Measurements from ENCODE around the gene TMEM186. TPM values are rescaled to one million over a fixed set of nuclear protein-coding genes. Genes with fewer than 3 reads are reported as not detected.

Gene TMEM186
- total RNA-seq, 2 experiments from 2014 or later: 14.0 to 16.1 TPM

DNA sequence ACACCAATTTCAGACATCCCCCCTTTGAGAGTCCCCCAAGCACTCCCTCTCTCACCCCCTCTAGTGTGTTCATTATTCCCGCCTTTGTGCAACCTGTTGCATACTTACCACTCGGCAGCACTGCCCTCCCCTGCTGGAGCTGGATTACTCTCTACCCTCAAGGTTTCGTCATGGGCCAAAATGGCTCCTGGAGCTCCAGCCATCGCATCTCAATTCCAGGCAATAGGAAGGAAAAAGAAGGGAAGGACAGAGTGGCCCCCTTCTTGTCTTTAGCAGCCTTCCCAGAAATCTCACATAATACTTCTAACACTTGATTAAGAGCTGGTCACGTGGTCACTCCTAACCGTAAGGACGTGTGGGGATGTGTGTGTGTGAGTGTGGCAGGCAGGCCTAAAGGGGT, 20.2 kb downstream of the TMEM186 start:
- Mint-ChIP-seq H3K27ac (no peak overlapping the region), H3K9me3 (ENCODE audit: low read depth) (no peaks in the 10 kb centered on the region), H3K27me3 (no peaks in the 10 kb centered on the region), H3K4me3 (no peak overlapping the region), H3K36me3 (peaks cover 5% of the 10 kb centered on the region), H3K4me1 (no peaks in the 10 kb centered on the region)
- CTCF ChIA-PET: no interaction called here
- ATAC-seq: no peak
- DNase-seq: no peak

DNA sequence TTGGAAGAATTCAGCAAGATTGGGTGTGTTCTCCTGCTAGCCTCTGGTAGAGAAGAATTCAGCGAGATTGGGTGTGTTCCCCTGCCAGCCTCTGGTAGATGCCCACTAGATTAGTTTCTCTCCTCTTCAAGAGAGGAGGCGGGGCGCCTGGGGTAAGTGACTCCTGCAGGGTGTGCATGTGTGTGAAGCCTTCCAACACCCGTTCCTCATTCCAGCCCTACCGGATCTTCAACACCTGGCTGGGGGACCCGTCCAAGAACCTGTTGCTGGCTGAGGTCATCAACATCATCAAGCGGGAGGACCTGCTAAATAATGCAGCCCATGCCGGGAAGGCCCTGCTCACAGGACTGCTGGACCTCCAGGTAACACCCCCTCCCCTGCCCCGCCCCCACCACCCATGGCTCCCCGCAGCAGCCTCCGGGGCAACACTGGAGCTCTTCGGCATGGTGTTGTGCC, 21.3 kb downstream of the TMEM186 start:
- Mint-ChIP-seq H3K9me3 (ENCODE audit: low read depth) (no peaks in the 10 kb centered on the region), H3K36me3 (peaks cover 5% of the 10 kb centered on the region), H3K27me3 (no peaks in the 10 kb centered on the region), H3K4me3 (no peak overlapping the region), H3K4me1 (no peaks in the 10 kb centered on the region), H3K27ac (no peak overlapping the region)
- ATAC-seq: no peak
- CTCF ChIA-PET: no interaction called here
- no peak for DNase-seq

DNA sequence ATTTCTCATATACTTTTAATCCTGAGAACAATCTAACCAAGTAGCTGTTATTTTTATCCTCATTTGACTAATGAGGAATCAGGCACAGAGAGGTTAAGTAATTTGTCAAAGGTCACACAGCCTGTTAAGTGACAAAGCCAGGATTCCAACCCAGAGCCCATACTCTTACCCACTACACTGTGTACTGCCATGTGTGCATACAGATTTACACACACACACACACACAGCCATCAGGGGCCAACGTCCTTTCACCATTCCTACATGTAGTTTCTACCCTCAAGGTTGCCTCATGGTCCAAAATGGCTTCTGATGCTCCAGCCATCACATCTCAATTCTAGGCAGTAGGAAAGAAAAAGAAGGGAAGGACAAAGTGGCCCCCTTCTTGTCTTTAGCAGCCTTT, 22.1 kb downstream of the TMEM186 start:
- DNase-seq (no peak), ATAC-seq (no peak)
- no peak overlapping the region for H3K4me3 Mint-ChIP-seq
- H3K9me3 Mint-ChIP-seq (ENCODE audit: low read depth): no peaks in the 10 kb centered on the region
- H3K27me3 Mint-ChIP-seq: no peaks in the 10 kb centered on the region
- peaks cover 5% of the 10 kb centered on the region for H3K36me3 Mint-ChIP-seq
- no peaks in the 10 kb centered on the region for H3K4me1 Mint-ChIP-seq
- CTCF ChIA-PET: no interaction called here
- no peak overlapping the region for H3K27ac Mint-ChIP-seq

DNA sequence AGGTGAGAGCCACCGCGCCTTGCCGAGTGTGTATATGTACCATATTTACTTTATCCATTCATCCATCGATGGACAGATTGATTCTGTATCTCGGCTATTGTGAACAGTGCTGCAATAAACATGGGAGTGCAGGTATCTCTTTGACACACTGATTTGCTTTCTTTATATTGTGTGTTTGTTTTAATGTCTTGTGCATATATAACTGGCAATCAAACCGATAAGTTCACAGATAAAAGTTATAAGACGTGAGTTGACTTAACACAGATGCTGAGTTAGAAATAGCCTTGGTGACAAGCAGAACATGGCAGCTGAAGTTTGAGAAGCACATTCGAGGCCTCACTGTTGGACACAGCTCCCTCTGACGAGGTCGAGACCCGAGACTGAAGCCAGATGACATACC, 23.2 kb downstream of the TMEM186 start:
- no peaks in the 10 kb centered on the region for H3K27me3 Mint-ChIP-seq
- DNase-seq: no peak
- H3K36me3 Mint-ChIP-seq: peaks cover 5% of the 10 kb centered on the region
- no peaks in the 10 kb centered on the region for H3K9me3 Mint-ChIP-seq (ENCODE audit: low read depth)
- ATAC-seq: no peak
- H3K4me3 Mint-ChIP-seq: no peak overlapping the region
- CTCF ChIA-PET: no interaction called here
- H3K27ac Mint-ChIP-seq: no peak overlapping the region
- H3K4me1 Mint-ChIP-seq: no peaks in the 10 kb centered on the region

DNA sequence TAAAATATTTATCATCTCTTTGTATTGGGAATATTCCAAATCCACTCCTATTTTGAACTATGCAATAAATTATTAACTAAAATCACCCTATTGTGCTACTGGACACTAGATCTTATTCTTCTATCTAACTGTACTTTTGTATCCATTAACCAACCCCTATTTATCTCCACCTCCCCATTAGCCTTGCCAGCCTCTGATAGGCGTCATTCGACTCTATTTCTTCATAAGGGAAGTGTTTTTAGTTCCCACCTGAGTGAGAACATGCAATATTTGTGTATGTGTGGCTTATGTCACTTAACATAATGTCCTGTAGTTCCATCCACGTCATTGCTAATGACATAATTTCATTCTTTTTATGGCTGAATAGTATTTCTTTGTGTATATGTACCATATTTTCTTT, 23.9 kb downstream of the TMEM186 start:
- Mint-ChIP-seq H3K27me3 (no peaks in the 10 kb centered on the region), H3K4me3 (no peak overlapping the region), H3K27ac (no peak overlapping the region), H3K4me1 (no peaks in the 10 kb centered on the region), H3K36me3 (peaks cover 5% of the 10 kb centered on the region), H3K9me3 (ENCODE audit: low read depth) (no peaks in the 10 kb centered on the region)
- no peak for ATAC-seq
- DNase-seq: no peak
- CTCF ChIA-PET: no interaction called here

DNA sequence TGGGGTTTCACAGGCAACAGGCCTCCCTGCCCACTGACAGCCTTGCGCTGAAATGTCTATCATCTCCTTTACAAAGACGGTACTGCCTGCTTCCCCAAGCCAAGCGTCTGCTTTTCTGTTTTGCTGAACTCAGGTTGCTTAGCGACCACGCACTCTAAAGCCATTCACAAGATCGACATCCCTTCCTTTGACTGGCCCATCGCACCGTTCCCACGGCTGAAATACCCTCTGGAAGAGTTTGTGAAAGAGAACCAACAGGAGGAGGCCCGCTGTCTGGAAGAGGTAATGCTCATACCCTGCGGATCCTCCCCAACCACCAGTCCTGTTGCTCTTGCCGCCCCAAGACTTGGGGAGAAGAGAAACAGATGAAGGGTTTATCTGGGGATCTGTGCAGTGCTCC, 28.7 kb downstream of the TMEM186 start:
- H3K4me3 Mint-ChIP-seq: no peak overlapping the region
- no peak for DNase-seq
- no peaks in the 10 kb centered on the region for H3K9me3 Mint-ChIP-seq (ENCODE audit: low read depth)
- CTCF ChIA-PET: no interaction called here
- H3K27ac Mint-ChIP-seq: no peak overlapping the region
- no peaks in the 10 kb centered on the region for H3K27me3 Mint-ChIP-seq
- no peak for ATAC-seq
- H3K4me1 Mint-ChIP-seq: no peaks in the 10 kb centered on the region
- H3K36me3 Mint-ChIP-seq: no peaks in the 10 kb centered on the region

DNA sequence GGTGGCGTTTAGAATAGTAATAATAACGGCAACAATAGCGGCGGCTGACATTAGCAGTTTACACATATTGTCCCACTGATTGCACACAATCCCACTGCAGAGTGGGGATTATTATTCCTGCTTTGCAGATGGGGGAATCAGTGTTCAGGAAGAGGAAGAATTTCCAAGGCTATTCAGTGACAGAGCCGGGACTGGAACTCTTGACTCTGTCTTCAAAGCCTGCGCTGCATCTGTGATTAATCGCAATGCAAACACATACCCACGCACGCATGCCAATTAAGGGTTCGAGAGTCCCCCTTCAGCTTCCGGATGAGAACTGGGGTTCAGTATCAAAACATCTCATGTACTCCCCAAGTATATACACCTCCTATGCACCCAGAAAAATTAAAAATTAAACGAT, 29.2 kb downstream of the TMEM186 start:
- ATAC-seq: no peak
- no peaks in the 10 kb centered on the region for H3K4me1 Mint-ChIP-seq
- CTCF ChIA-PET: no interaction called here
- H3K27me3 Mint-ChIP-seq: no peaks in the 10 kb centered on the region
- no peaks in the 10 kb centered on the region for H3K36me3 Mint-ChIP-seq
- no peak for DNase-seq
- H3K27ac Mint-ChIP-seq: no peak overlapping the region
- no peak overlapping the region for H3K4me3 Mint-ChIP-seq
- no peaks in the 10 kb centered on the region for H3K9me3 Mint-ChIP-seq (ENCODE audit: low read depth)

DNA sequence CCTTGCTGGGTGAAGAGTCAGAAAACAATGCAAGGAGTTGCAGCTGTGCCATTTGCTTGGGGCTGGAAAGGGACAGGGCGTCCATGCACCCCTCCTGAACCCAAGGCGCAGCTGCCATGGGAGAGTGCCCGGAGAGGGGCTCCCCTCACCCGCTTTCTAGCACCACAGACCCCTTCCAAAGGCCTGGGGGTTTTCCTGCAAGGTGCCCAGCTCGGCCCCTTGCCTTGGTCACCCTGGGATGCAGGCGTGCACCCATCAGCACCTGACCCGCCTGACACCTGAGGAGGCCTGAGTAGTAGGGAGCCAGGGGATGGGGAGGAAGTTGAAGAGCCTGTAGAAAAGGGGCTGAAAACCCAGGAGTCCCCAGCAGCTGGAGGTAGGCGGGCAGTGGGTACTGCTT, 30.3 kb downstream of the TMEM186 start:
- CTCF ChIA-PET: no interaction called here
- no peak overlapping the region for H3K27ac Mint-ChIP-seq
- ATAC-seq (no peak), DNase-seq (no peak)
- H3K4me1 Mint-ChIP-seq: no peaks in the 10 kb centered on the region
- H3K9me3 Mint-ChIP-seq (ENCODE audit: low read depth): no peaks in the 10 kb centered on the region
- H3K4me3 Mint-ChIP-seq: no peak overlapping the region
- H3K36me3 Mint-ChIP-seq: no peaks in the 10 kb centered on the region
- no peaks in the 10 kb centered on the region for H3K27me3 Mint-ChIP-seq

DNA sequence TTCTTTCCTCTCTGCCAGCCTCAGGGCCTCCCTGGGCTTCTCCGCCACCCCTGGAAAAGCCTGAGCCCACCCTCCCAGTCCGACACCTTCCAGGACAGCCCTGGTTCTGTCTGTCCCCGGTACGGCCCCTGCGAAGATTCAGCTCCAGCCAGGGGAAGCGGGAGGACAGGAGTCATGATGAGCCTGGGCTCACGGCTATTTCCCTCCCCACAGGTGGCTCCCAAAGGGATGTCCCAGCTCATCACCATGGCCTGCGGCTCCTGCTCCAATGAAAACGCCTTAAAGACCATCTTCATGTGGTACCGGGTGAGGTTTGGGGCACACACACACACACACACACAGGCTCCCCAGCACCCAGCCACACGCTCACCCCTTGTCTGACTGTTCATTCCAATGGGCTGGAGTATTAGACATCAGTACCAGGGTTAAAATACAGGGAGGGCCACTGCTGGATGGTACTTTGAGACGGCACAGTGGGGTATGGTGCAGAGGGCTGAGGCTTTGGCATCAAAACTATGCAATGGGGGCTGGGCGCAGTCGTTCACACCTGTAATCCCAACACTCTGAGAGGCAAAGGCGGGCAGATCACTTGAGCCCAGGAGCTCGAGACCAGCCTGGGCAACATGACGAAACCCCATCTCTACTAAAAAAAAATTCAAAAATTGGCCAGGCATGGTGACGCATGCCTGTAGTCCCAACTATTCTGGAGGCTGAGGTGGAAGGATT, 32.8 kb downstream of the TMEM186 start:
- DNase-seq (no peak), ATAC-seq (no peak)
- Mint-ChIP-seq H3K9me3 (ENCODE audit: low read depth) (no peaks in the 10 kb centered on the region), H3K4me3 (no peak overlapping the region), H3K36me3 (no peaks in the 10 kb centered on the region), H3K4me1 (no peaks in the 10 kb centered on the region), H3K27me3 (no peaks in the 10 kb centered on the region), H3K27ac (no peak overlapping the region)
- CTCF ChIA-PET: no interaction called here

DNA sequence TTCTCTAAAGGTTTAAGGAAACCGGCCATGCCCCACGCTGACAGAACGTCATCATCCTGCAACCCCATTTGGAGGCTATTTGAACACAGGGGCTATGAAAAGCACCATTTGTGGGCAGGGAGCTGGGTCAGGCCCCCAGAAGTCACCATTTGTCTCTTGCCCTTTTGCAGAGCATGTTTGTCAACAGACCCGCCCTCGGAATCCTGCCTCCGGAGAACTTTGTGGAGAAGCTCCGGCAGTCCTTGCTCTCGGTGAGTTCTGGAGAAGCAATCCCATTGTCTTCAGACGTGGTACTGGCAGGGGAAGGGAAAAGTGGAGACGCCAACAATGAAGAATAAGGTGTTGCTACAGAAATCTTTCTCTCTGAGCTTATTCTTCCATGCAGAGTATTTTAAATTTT, 33.5 kb downstream of the TMEM186 start:
- ATAC-seq: no peak
- Mint-ChIP-seq H3K27ac (no peak overlapping the region), H3K9me3 (ENCODE audit: low read depth) (no peaks in the 10 kb centered on the region), H3K4me3 (no peak overlapping the region), H3K4me1 (no peaks in the 10 kb centered on the region), H3K36me3 (no peaks in the 10 kb centered on the region), H3K27me3 (no peaks in the 10 kb centered on the region)
- no peak for DNase-seq
- CTCF ChIA-PET: no interaction called here

DNA sequence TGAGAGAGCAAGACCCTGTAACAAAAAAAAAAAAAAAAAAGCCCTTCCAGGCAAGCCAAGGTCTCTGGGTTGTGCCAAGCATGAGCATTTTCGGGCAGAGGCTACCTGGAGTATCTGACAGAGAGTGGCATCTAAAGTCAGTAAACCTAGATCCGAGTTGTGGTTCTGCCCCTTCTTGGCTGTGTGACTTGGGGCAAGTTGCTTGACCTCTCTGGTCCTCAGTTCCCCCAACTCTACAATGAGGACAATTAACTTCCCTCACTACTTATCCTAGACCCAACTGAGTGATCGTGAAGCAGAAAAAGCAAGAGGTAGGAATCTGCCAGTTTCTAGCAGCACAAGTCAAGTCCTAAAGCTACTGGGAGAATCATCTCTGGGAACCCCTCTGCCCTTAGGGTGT, 34.4 kb downstream of the TMEM186 start:
- Mint-ChIP-seq H3K27me3 (no peaks in the 10 kb centered on the region), H3K27ac (no peak overlapping the region), H3K4me1 (no peaks in the 10 kb centered on the region), H3K4me3 (no peak overlapping the region), H3K9me3 (ENCODE audit: low read depth) (no peaks in the 10 kb centered on the region), H3K36me3 (no peaks in the 10 kb centered on the region)
- no peak for ATAC-seq
- no peak for DNase-seq
- CTCF ChIA-PET: interaction anchor here (0.9 kb wide), 1 partner anchor 196 kb away, joined by 3 read pairs; no protein-coding TSS in a partner anchor

DNA sequence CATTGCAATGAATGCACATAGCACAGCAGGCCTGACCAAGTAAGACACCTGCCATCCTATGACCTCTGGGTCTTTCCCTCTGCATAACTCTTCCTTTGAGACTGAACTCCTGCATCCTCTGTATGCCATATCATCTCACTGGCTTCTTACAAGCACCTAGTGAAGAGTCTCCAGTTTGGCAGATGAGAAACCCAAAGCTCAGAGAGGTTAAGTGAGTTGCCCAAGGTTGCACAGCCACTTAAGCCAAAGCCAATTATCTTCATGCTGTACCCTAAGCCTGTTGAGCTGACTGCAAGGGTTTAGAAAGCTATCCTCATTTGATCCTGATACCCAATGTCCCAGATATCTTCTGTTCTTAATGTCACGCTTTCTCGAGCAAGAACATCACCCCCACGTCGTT, 35.2 kb downstream of the TMEM186 start:
- CTCF ChIA-PET: interaction anchor here (0.9 kb wide), 1 partner anchor 195 kb away, joined by 3 read pairs; no protein-coding TSS in a partner anchor
- DNase-seq: no peak
- Mint-ChIP-seq H3K9me3 (ENCODE audit: low read depth) (no peaks in the 10 kb centered on the region), H3K4me1 (no peaks in the 10 kb centered on the region), H3K27ac (no peak overlapping the region), H3K36me3 (no peaks in the 10 kb centered on the region), H3K27me3 (no peaks in the 10 kb centered on the region), H3K4me3 (no peak overlapping the region)
- no peak for ATAC-seq

DNA sequence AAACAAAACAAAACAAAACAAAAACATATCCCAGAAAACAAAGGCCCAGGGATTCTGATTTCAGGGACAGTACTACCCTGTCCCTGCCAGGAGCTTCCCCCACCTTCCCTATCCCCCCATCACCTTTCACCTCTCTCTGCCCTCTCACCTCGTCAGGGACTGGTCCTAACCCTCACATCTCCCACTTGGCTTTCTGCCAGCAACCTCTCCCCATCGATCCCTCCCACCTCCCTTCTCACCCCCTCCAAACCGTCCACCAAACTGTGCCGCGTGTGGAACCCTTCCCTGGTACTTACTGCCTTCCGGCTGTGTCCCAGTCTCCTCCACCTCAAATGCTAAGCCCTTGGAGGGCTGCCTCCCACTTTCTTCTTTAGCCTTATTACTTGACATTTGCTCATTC, 36.4 kb downstream of the TMEM186 start:
- no peak overlapping the region for H3K4me3 Mint-ChIP-seq
- CTCF ChIA-PET: no interaction called here

DNA sequence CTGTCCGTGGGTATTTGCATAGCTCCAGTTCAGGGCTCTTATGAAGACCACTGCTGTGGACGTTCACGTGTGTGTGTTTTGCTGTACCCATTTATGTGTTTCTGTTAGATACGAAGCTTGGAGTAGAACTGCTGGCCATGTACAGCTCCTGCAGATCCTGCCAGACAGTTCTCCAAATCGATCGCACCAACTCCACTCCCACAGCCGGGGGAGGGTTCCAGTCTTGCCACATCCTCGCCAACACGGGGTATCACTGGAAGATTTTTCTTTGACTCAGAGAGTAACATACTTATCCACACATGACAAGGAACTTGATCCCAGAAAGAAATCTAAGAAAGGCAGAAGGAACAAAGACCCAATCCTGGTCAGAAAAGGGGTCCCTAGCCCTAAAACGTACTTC, 37.4 kb downstream of the TMEM186 start:
- Mint-ChIP-seq H3K4me3 (no peak overlapping the region), H3K36me3 (no peaks in the 10 kb centered on the region), H3K27ac (no peak overlapping the region), H3K27me3 (no peaks in the 10 kb centered on the region), H3K4me1 (no peaks in the 10 kb centered on the region), H3K9me3 (ENCODE audit: low read depth) (no peaks in the 10 kb centered on the region)
- ATAC-seq (no peak), DNase-seq (no peak)
- CTCF ChIA-PET: no interaction called here

More for the DNA sequence above, 36.4 kb downstream of the TMEM186 start:
- ATAC-seq (no peak), DNase-seq (no peak)
- Mint-ChIP-seq H3K27me3 (no peaks in the 10 kb centered on the region), H3K9me3 (ENCODE audit: low read depth) (no peaks in the 10 kb centered on the region), H3K36me3 (no peaks in the 10 kb centered on the region), H3K4me1 (no peaks in the 10 kb centered on the region), H3K27ac (no peak overlapping the region)

DNA sequence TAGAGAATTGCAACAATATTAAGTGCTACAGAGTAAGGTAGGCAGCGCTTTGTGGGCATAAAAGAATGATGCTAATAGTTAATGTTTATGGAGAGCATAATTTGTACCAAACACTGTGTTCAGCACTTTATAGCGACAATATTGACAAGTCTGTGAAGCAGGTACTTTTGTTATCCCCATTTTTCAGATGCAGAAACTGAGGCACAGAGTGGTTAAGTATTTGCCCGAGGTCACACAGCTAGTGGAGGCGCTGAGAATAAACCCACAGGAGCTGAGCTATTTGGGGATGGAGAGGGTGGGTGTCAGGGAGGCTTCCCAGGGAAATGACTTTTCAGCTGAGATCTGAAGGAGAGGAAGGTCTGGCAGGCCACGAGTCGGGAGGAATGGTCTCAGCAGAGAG, 39.4 kb downstream of the TMEM186 start:
- Mint-ChIP-seq H3K27me3 (no peaks in the 10 kb centered on the region), H3K36me3 (no peaks in the 10 kb centered on the region), H3K9me3 (ENCODE audit: low read depth) (no peaks in the 10 kb centered on the region), H3K27ac (no peak overlapping the region), H3K4me1 (no peaks in the 10 kb centered on the region), H3K4me3 (no peak overlapping the region)
- CTCF ChIA-PET: no interaction called here
- no peak for ATAC-seq
- DNase-seq: no peak
